ENCODE measurements around the gene SRGAP1. TPM values are rescaled to one million over a fixed set of nuclear protein-coding genes. Genes with fewer than 3 reads are reported as not detected.

Gene SRGAP1
- total RNA-seq, 1 donor from 2014 or later: 16.0 TPM

- intact Hi-C loops (cut with DNase I): no loop called here
- peak; percentile 87 for DNase-seq (ENCODE audit: low spot score)
- ATAC-seq: peak; percentile 95
Observed at GRCh38 chr12:64083285-64084210, 239.0 kb downstream of the SRGAP1 start.

- intact Hi-C loops (cut with DNase I): no loop called here
- ATAC-seq (no peak), DNase-seq (ENCODE audit: low spot score) (no peak)
Observed at GRCh38 chr12:64085154-64085553, 240.7 kb downstream of the SRGAP1 start.

GRCh38 chr12:64085996-64086395, 241.5 kb downstream of the SRGAP1 start:
- intact Hi-C loops (cut with DNase I): no loop called here
- DNase-seq (ENCODE audit: low spot score): no peak
- ATAC-seq: no peak

GRCh38 chr12:64086946-64087345, 242.4 kb downstream of the SRGAP1 start:
- intact Hi-C loops (cut with DNase I): no loop called here
- DNase-seq (ENCODE audit: low spot score) (no peak), ATAC-seq (no peak)

GRCh38 chr12:64087761-64088160, 243.3 kb downstream of the SRGAP1 start:
- ATAC-seq: no peak
- intact Hi-C loops (cut with DNase I): no loop called here

GRCh38 chr12:64088431-64089349, 244.2 kb downstream of the SRGAP1 start:
- DNase-seq (ENCODE audit: low spot score): no peak
- ATAC-seq: peak; percentile 97
- intact Hi-C loops (cut with DNase I): no loop called here

More at GRCh38 chr12:64087761-64088160, 243.3 kb downstream of the SRGAP1 start:
- DNase-seq (ENCODE audit: low spot score): no peak

GRCh38 chr12:64090047-64090446, 245.5 kb downstream of the SRGAP1 start:
- DNase-seq (ENCODE audit: low spot score) (no peak), ATAC-seq (no peak)
- intact Hi-C loops (cut with DNase I): no loop called here

GRCh38 chr12:64091186-64091585, 246.7 kb downstream of the SRGAP1 start:
- no peak for ATAC-seq
- no peak for DNase-seq (ENCODE audit: low spot score)
- intact Hi-C loops (cut with DNase I): no loop called here

- ATAC-seq (no peak), DNase-seq (ENCODE audit: low spot score) (no peak)
- intact Hi-C loops (cut with DNase I): no loop called here
Observed at GRCh38 chr12:64092507-64093196, 248.2 kb downstream of the SRGAP1 start.

- DNase-seq (ENCODE audit: low spot score) (no peak), ATAC-seq (no peak)
- intact Hi-C loops (cut with DNase I): no loop called here
Observed at GRCh38 chr12:64093689-64094088, 249.2 kb downstream of the SRGAP1 start.

GRCh38 chr12:64097366-64098105, 253.0 kb downstream of the SRGAP1 start:
- ATAC-seq (no peak), DNase-seq (ENCODE audit: low spot score) (no peak)
- intact Hi-C loops (cut with DNase I): no loop called here

- ATAC-seq (peak; percentile 23), DNase-seq (ENCODE audit: low spot score) (no peak)
- intact Hi-C loops (cut with DNase I): no loop called here
Observed at GRCh38 chr12:64098709-64099354, 254.3 kb downstream of the SRGAP1 start.

GRCh38 chr12:64099397-64099796, 254.9 kb downstream of the SRGAP1 start:
- intact Hi-C loops (cut with DNase I): no loop called here
- ATAC-seq (peak; percentile 92), DNase-seq (ENCODE audit: low spot score) (no peak)

GRCh38 chr12:64102339-64102738, 257.8 kb downstream of the SRGAP1 start:
- intact Hi-C loops (cut with DNase I): no loop called here
- ATAC-seq: no peak

GRCh38 chr12:64103825-64104740, 259.6 kb downstream of the SRGAP1 start:
- intact Hi-C loops (cut with DNase I): no loop called here
- ATAC-seq (no peak), DNase-seq (ENCODE audit: low spot score) (no peak)

More at GRCh38 chr12:64102339-64102738, 257.8 kb downstream of the SRGAP1 start:
- no peak for DNase-seq (ENCODE audit: low spot score)

- intact Hi-C loops (cut with DNase I): no loop called here
- ATAC-seq: no peak
- DNase-seq (ENCODE audit: low spot score): no peak
Observed at GRCh38 chr12:64105026-64105425, 260.5 kb downstream of the SRGAP1 start.

GRCh38 chr12:64107776-64108175, 263.3 kb downstream of the SRGAP1 start:
- intact Hi-C loops (cut with DNase I): no loop called here
- no peak for ATAC-seq
- no peak for DNase-seq (ENCODE audit: low spot score)

Measured in sciatic nerve (tissue), 2 donors.